PC-9 (cell line): ENCODE data around the gene MEX3A. TPM values are rescaled to one million over a fixed set of nuclear protein-coding genes. Genes with fewer than 3 reads are reported as not detected.

Experiments used
- BruUV-seq: library from RNA; stranded (reverse); fragments of 400-500 nt; replicated peaks from 2 replicates; lab custom pipeline; 2021; lab: Mats Ljungman, UMichigan
- CTCF ChIA-PET: fragments of 300-600 bp; sonication (Branson Sonifier 250); formaldehyde crosslinking; loops from one replicate; lab custom pipeline; 2022; ENCODE audit warnings: antibody characterized with exemption; lab: Charles Lee
- POLR2A ChIA-PET: fragments of 300-600 bp; sonication (Branson Sonifier 250); formaldehyde crosslinking; loops from one replicate; lab custom pipeline; 2022; ENCODE audit warnings: antibody characterized with exemption; ENCODE audit not compliant: unreplicated experiment; lab: Charles Lee
- DNase-seq, 2 experiments: peaks; one replicate each; pipeline versions ENCODE4 v3.0.0 to v3.0.0-alpha.2; 2015 to 2022; ENCODE audit warnings: mixed read lengths in 1 of 2
- H2AFZ ChIP-seq: fragments of 200-600 bp; sonication (generic); 2 replicates; pipeline ENCODE4 v1.8.1; 2017; ENCODE audit warnings: antibody characterized with exemption
- H3F3A ChIP-seq: fragments of 200-600 bp; sonication (generic); 2 replicates; pipeline ENCODE4 v1.8.1; 2017; ENCODE audit warnings: antibody characterized with exemption, mild to moderate bottlenecking, low read depth; ENCODE audit not compliant: insufficient read depth
- H3K27ac ChIP-seq: fragments of 200-600 bp; sonication (generic); 2 replicates; pipeline ENCODE4 v1.6.1; 2016; ENCODE audit warnings: mixed run types
- H3K27me3 ChIP-seq: fragments of 200-600 bp; sonication (generic); 2 replicates; pipeline ENCODE4 v1.6.1; 2016; ENCODE audit warnings: low read depth, mixed run types; ENCODE audit not compliant: insufficient read depth
- H3K36me3 ChIP-seq: fragments of 200-600 bp; sonication (generic); 2 replicates; pipeline ENCODE4 v1.6.1; 2016; ENCODE audit warnings: low read depth, mixed run types
- H3K4me1 ChIP-seq: fragments of 200-600 bp; sonication (generic); replicated peaks from 2 replicates; pipeline ENCODE4 v1.6.1; 2016; ENCODE audit warnings: mixed run types; ENCODE audit not compliant: insufficient read depth
- H3K4me2 ChIP-seq: fragments of 200-600 bp; sonication (generic); 2 replicates; pipeline ENCODE4 v1.6.1; 2017; ENCODE audit warnings: mixed run types
- H3K4me3 ChIP-seq: fragments of 200-600 bp; sonication (generic); 2 replicates; pipeline ENCODE4 v1.6.1; 2016; ENCODE audit warnings: mixed run types
- H3K79me2 ChIP-seq: fragments of 200-600 bp; sonication (generic); 2 replicates; pipeline ENCODE4 v1.6.1; 2017; ENCODE audit warnings: low read depth, mixed run types
- H3K9me2 ChIP-seq: fragments of 200-600 bp; sonication (generic); 2 replicates; pipeline ENCODE4 v1.8.1; 2017; ENCODE audit warnings: mild to moderate bottlenecking; ENCODE audit not compliant: insufficient read depth
- H3K9me3 ChIP-seq: fragments of 200-600 bp; sonication (generic); 2 replicates; pipeline ENCODE4 v1.8.1; 2016; ENCODE audit warnings: low read depth; ENCODE audit not compliant: insufficient read depth
- H4K20me1 ChIP-seq: fragments of 200-600 bp; sonication (generic); 2 replicates; pipeline ENCODE4 v1.8.1; 2017; ENCODE audit not compliant: insufficient read depth
- CTCF ChIP-seq: fragments of 200-600 bp; sonication (generic); conservative IDR thresholded peaks from 2 replicates; pipeline ENCODE4 v1.6.1; 2017; ENCODE audit warnings: mixed run types, antibody characterized with exemption, mild to moderate bottlenecking, moderate library complexity
- EZH2 ChIP-seq: fragments of 200-600 bp; sonication (generic); IDR thresholded peaks from 2 replicates; pipeline ENCODE4 v1.8.0; 2017; ENCODE audit warnings: antibody characterized with exemption, low read depth
- intact Hi-C: fragments of 100-400 bp; cut with micrococcal nuclease; formaldehyde crosslinking; loops from one replicate; pipeline ENCODE4 v1.10.0; 2022; ENCODE audit not compliant: unreplicated experiment
- total RNA-seq: library from RNA; stranded (reverse); gene quantifications from 2 replicates; pipeline ENCODE4 v1.2.3, GENCODE V29; 2021

MEX3A gene
- total RNA-seq, 1 experiment from 2014 or later: 7.2 TPM

- H3K36me3 ChIP-seq: 0 out of 2 replicates have a peak, but pooled peaks cover 9% of the 10 kb centered on the region
- POLR2A ChIA-PET: interaction anchor here (0.6 kb wide), 1 partner anchor 70 kb away, joined by 3 read pairs; no protein-coding TSS in a partner anchor
- peaks cover 11% of the 10 kb centered on the region; the same call in 1 of the 2 replicates for H3K4me1 ChIP-seq
- no peaks in the 10 kb centered on the region for H3K27me3 ChIP-seq
- TF ChIP-seq EZH2 (no peak), CTCF (peak; percentile 36; the same call in 1 of the 2 replicates)
- peak within 1 kb of the TSS; percentile 94 for H2AFZ ChIP-seq
- H3K79me2 ChIP-seq: peaks cover 38% of the 10 kb centered on the region
- H3K4me3 ChIP-seq: peak within 1 kb of the TSS; percentile 84
- no peaks in the 10 kb centered on the region for H3K9me2 ChIP-seq
- peaks cover 6% of the 10 kb centered on the region for H3F3A ChIP-seq
- peak within 1 kb of the TSS; percentile 89 for H3K4me2 ChIP-seq
- intact Hi-C loops: loop anchor here (1.0 kb wide), 1 partner anchor 228 kb away; the partner anchor contains the start of gene SMG5
- TSS peak; percentile 82 for BruUV-seq
- peak; percentile 58 to 85 for DNase-seq
- H4K20me1 ChIP-seq: 0 out of 2 replicates have a peak, but pooled peaks cover 6% of the 10 kb centered on the region
- CTCF ChIA-PET: interaction anchor here (0.7 to 1.0 kb wide), 2 partner anchors 61 to 122 kb away, joined by 3 to 16 read pairs; partner anchors contain the start of gene LMNA
- H3K9me3 ChIP-seq: no peaks in the 10 kb centered on the region
- H3K27ac ChIP-seq: peak within 1 kb of the TSS; percentile 85
Measured at GRCh38 chr1:156053768-156054499, 28.3 kb downstream of the MEX3A start, which contains the start of gene UBQLN4. Gene UBQLN4, minus strand, starts transcription at chr1:156053798. Its CDS starts 97 bp downstream, at chr1:156053701.

GRCh38 chr1:156052862-156053767, 29.1 kb downstream of the MEX3A start:
- Histone ChIP-seq H3K4me1 (peaks cover 11% of the 10 kb centered on the region; the same call in 1 of the 2 replicates), H3K4me2 (peak overlapping the region; percentile 54), H3K4me3 (peak overlapping the region; percentile 84), H3K36me3 (0 out of 2 replicates have a peak, but pooled peaks cover 9% of the 10 kb centered on the region), H2AFZ (peak overlapping the region; percentile 76), H3K27ac (no peak overlapping the region), H4K20me1 (0 out of 2 replicates have a peak, but pooled peaks cover 6% of the 10 kb centered on the region), H3K27me3 (no peaks in the 10 kb centered on the region), H3K79me2 (peaks cover 38% of the 10 kb centered on the region), H3K9me3 (no peaks in the 10 kb centered on the region), H3F3A (peaks cover 6% of the 10 kb centered on the region), H3K9me2 (no peaks in the 10 kb centered on the region)
- peak; percentile 30; the same call in 1 of the 2 replicates for TF ChIP-seq CTCF
- TF ChIP-seq EZH2: no peak
- intact Hi-C loops: no loop called here
- DNase-seq: peak; percentile 48 to 58
- ChIA-PET CTCF (interaction anchor here (1.0 kb wide), 1 partner anchor 121 kb away, joined by 16 read pairs; no protein-coding TSS in a partner anchor), POLR2A (no interaction called here)
- BruUV-seq: no TSS peak
